CD4-positive, alpha-beta T cell treated with Interferon alpha-2 for 1 hour (primary cell): Measurements from ENCODE around the gene CHRDL2.

Experiments used
- DNase-seq, 2 donors: peaks; one replicate each; pipeline ENCODE4 v3.0.0-alpha.2; 2020 to 2022

The CHRDL2 gene

DNA sequence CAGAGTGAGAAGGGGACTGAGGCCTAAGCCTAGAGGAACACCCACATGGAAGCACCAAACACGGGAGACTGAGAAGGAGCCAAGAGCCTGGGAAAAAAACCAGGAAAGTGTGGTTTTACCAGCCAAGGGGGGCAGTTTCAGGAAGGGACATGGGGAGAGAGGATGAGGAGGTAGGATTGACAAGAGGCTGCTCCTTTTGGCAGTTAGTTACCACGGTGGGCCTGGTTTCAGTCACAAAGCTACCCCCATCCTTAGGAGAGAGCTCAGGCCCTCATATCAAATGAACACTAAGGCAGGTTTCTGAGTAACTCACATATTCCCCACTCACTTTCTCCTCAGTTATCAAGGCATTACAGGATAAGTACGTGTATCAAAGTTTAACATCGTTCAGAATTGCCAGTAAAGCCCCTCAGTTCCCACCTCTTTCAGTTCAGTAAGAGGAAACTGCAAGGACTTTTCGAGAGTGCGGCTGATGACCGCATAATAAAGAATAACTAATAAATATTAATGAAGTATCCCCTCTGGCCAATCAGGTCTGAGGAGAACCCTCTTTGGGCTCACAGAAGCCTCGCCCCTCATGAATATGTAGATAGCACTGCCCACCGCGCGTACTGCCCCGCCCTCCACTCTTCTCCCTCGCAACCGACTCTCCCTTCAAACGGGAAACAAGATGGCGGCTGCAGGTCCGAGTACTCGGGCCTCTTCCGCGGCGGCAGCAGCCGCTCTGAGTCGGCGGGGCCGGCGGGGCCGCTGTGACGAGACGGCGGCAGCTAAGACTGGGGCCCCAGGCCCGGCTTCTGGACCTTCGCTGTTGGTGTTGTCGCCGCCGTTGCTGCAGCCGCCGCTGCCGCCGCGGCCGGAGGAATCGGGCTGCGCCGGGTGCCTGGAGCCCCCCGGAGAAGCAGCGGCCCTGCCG is 17.2 kb upstream of the CHRDL2 start, which contains the start of gene RNF169:
Gene RNF169 (plus strand): TSS at position 639 of the 916 bp plus-strand sequence. CDS start 32 bp downstream, at position 671.
- peak; percentile 92 to 93 for DNase-seq

DNA sequence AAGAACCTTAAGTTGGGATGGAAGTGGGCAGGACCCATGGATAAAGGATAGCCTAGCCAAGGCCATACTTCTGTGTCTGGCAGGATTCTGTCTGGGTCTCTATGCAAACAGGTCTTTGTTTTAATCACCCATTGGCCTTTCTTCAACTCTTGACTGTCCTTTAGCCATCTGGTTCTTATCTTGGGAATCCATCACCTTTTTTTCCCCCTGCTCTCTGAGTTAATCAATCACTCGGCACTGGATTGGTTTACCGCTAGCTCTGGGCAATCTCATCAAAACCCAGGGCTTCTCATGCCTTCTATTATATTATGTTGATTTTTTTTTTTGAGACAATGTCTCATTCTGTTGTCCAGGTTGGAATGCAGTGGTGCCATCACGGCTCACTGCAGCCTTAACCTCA is 15.6 kb upstream of the CHRDL2 start:
- no peak for DNase-seq

DNA sequence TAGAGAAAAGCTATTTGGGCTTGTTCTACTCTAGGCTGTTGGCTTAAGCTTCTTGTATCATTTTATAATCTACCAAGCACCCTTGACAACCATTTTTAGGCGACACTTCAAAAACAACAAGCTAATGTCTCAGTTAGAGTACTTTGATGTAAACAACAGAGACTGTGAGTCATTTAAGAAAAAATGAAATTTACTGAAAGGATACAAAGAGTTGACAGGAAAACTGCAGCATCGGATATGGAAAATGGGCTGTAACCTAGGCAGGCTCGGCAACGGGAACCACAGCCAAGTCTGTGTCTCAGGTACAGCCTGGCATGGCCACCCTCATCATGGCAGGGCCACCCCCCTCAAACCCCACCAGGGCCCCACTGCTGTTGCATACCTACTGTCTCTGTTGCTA is 13.1 kb upstream of the CHRDL2 start:
- DNase-seq: no peak

DNA sequence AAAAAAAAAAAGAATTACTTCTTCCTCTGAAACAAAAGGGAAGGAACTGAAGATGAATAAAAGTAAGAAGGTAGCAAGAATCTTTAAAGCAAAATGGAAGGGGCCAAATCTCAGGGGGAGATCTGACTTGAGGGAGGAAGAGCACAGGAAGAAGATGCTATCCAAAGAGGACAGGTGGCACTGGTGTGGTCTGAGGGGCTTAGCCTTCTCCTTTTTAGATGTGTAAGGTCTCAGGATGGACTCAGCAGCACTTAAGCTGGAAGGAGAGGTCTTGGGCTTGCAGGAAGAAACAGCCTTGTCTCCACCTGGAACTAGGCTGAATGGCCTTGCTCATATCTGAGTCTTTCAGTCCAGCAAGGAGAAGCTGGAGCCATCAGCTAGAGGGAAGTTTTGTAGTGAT is 12.4 kb upstream of the CHRDL2 start:
- DNase-seq: no peak

DNA sequence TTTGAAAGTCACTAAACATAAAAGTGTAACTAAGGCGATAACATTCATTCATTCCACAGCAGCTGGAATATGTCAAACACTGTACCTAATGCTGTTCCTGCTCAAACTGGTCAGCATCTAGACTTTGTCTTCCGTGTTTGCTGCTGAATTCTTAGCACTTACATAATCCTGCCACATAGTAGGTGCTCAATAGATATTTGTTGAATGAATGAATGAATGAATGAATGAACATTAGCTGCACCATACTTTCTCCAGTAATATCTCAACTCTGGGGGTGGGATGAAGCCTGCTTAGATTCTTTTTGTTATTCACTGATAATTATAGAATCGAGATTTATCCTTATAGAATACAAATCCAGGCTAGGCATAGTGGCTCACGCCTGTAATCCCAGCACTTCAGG is 10.8 kb upstream of the CHRDL2 start:
- DNase-seq: no peak

DNA sequence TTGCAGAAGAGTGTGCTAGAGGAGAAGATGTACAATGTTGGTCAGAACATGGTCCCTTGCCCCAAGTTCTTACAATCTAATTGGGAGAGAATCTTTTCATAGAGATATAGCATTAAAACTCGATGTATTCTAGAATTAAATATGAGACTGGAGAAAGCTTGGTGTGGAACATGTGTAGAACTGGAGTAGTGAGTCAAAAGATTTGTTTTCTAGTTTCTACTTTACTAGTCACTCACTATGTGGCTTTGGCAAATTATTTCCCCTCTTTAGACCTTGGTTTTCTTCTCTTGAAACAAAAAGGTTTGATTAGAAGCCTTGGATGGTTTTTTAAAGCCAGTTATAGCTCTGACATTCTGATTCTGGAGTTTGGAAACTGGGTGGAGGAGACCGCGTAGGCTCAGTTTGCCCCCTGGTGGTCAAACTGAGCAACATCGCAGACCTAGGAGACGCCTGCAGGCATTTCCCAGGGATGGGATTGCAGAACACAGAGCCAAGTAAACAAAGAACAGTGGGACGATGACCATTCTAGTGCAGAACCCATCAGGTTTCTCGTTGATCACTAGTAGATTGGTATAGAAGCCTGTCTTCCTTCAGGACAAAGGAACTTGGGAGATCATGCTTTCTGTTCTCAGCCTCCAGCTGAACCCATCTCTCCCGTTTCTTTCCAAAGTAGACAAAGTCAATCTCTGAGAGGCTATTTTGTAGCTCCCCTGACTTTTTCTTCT is 8.5 kb upstream of the CHRDL2 start:
- peak; percentile 43 to 61 for DNase-seq

DNA sequence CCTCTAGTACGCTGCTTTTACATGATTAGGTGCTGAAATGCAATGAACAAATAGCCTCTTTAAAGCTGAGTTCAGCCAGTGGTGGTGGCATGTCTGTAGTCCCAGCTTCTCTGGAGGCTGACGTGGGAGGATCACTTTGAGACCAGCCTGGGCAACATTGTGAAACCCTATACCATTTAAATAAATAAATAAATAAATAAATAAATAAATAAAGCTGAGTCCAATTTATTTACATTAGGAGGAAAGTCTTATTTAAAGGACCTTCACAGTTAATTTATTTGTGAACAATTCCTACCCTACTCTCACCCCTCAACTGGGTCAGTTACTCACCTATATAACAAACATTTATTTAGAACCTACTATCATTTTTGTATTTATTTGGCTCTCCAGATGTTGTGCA is 4.8 kb upstream of the CHRDL2 start:
- DNase-seq: no peak

DNA sequence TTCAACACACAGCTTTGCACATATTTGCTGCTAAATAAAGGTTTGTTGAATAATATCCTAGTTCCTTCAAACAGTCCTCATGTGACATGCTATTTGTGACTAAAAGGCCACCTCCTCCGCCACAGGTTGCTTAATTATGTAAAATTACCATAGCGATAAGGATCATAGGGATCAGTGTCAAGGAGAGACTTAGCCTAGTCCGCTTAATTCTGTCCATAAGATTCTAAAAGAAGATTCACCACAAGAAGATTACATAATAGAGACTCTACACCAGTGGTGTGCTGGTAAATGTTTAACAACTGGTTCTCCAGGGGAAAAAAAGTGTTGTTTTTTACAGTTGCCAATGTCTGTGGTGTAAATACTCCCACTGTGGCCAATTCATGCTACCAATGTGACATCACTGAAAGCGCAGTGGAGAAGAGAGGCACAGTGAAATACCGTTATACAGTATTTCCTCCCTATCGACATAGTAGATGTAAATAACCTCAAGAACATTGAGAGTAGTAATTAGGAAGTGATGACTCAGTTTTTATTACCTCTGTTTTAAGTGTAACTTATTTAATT is 4.2 kb upstream of the CHRDL2 start:
- DNase-seq: peak in 1 of 2 donors; percentile 14

DNA sequence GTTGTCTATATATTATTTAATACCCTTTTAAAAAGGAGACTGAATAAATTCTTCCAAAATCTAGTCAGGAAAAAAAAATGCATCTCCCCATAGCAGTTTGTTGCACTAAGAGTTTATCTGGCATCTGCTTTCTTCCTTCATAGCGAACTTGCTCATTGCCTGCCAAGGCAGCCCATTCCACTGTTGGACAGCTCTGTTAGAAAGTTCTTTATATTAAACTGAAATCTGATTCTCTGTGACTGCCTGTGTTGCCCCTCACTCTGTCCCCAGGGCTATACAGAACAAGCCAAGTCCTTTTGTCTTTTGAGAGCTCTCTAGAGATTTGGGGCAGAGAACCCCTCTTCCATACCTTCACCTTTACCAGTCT is 3.3 kb upstream of the CHRDL2 start:
- DNase-seq: no peak

DNA sequence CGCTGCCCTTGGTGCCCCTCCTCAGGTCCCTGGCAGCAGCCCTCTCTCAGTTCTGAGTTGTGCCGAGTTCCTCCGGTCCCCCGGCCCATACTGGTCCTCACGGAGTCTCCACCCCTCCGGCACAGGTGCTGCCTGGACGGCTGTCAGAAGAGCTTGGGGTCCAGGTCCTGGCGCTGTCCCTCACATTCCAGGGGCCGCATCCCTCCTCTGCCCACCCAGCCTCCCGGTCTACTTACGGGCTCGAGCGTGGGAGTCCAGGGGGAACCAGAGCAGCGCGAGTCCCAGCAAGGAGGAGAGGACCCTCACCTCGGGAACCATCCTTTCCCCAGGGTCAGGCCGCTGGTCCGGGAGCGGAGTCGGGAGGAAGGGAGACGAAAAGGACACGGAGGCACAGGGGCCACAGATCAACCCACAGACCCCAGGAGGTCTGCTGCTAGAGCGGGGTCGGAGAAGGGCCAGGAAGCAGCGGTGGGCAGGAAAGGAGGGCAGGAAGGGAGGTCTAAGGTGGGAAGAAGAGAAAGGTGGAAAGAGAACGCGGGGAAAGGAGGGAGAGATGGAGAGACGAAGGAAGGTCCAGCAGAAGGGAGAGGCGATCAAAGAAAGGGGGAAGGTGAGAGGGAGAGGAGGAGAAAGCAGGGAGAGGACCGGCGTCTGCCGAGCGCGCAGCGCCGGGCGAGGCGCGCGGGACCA is 510 bp downstream of the CHRDL2 start:
- DNase-seq: no peak

DNA sequence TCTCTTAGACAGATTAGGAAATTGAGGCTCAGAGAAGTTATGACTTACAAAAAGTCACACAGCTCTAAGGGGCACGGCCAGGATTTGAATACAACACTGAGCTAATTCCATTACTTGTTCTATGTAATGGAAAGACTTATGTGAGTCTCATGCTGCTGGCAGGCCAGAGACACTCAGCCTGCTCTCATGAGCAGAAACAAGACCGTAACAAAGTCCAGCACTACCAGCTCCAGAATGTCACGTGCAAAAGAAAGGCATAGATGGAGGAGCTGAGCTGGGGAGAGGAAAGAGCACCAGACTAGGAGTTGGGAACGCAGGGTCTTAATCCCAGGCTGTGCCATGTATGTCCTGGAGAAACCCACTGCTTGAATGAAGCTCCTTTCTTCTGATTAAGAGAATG is 1.8 kb downstream of the CHRDL2 start:
- DNase-seq: no peak

DNA sequence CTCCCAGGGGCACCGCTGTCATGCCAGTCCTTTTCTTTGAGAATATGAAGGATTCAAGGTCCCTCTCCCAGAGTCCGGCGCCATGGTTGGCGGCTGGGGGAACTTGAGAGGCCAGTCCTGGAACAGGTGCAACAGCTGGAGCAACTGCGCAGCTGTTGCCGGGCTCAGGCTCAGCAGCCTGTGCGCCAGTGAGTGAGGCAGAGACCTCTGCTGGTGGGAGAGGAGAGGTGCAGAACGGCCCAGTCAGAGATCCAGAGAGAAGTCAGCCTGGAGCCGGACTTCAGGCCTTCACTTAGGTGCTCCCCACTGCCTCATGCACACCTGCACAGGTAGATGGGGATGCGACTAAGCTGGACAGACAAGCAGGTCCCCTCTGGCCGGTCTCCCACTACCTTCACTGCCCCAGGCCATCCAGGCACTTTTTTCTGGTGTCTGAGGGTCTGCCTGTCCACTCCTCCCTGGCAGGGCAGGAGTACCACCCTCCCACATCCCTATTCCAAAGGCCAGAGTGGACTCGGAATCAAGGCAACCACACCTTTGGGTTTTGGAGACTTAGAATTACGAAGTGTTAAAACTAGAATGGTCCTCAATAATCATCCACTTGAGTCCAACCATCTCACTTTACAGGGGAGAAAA is 4.6 kb downstream of the CHRDL2 start:
- DNase-seq: peak; percentile 46 to 61

DNA sequence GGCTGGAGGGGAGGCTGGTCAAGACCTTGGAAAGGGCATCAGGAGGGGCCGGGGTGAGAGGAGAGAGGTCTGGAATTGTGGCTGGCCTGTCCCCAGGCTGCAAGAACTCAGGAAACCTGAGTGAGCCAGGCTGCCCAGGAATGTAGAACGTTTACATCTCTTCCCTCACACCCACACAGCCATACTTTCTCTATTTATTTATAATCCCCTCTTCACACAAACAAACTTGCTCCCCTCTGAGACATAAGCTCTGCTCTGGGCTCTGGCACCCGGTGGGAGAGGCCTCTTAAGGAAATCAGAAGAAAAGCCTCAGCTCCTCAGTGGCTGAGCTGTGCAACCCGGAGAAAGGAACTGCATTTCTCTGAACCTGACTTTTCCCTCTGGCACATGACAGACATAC is 5.5 kb downstream of the CHRDL2 start:
- DNase-seq: no peak

DNA sequence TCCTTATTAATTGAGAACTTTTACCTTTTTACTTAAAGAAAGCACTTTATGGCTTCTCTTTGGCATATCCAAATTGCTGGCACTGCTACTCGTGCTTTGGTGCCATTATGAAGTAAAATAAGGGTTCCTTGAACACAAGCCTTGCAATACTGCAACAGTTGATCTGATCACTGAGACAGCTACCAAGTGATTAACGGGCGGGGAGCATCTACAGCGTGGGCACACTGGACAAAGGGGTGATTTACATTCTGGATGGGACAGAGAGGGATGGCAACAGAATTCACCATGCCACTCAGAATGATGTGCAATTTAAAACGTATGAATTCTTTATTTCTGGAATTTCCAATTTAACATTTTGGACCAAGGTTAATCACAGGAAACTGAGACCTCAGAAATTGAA is 7.7 kb downstream of the CHRDL2 start:
- no peak for DNase-seq

DNA sequence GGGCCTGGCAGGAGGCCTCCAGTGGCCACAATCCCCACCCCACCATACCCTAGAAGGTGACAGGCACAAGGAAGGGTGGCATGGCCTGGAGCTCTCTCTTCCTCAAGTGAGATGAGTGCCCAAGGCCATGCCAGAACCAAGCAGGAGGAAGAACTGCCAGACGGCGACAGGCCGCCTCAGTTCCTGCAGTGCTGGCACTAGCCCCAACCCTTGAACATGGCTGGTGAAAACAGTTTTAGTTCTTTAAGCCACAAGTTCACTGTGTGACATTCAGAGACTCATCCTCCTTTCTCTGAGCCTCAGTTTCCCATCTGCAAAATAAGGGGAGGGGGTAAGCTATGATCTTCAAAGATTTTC is 9.8 kb downstream of the CHRDL2 start:
- no peak for DNase-seq

DNA sequence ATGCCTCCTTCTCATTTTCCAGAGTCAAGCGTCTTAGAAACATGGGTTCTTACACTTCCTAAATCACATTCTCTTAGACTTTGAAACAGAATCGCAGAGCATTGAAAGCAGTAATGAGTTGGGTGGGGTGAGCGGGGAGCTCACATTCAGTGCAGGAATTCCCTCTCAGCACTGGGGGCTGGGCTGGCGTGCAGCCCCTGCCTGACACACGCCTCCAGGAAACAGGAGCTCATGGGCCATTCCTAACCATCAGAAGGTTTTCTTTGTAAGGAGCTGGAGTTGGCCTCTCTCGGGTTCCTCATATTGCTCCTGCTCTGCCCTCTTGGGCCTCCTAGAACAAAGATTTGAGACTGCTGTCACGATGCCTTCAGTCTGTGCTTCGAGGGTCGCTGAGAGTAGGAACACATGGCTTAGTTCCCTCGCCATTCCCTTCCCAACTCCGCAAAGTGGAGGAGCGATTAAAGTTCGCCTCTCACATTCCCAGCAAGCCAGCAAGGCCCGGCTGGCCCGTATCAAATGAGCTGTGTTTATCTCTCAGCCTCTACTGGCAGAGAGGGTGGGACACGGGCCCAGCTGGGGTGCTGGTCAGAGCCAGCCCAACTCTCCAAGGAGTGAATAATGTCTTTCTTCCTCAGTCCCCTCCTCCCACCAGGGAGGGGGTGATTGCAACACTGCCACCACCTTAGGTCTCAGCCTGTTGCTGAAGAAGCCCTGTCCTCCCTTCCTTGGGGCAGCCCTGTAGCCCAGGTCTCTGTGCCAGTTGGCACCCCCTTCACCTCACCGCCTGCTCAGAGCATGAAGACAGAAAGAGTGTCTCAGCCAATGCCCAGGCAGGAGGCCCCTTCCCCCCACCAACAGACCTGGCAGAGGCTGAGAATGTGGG is 10.4 kb downstream of the CHRDL2 start:
- DNase-seq: no peak

DNA sequence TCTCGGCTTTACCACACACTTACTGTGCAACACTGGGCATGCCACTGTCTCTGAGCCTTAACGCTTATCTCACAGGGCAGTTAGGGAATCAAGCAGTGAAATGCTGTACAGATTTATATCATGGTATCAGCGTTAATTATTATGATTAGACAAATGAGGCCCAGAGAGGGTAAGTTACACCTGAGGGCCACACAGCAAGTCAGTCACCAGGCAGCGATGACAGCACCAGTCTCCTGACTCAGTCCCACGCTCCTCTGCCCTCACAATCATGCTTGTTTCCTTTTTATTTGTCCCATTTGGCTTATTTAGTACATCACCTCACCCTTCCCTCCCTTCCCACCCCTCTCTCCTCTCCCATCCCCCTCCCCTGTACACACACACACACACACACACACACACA is 12.2 kb downstream of the CHRDL2 start:
- no peak for DNase-seq

DNA sequence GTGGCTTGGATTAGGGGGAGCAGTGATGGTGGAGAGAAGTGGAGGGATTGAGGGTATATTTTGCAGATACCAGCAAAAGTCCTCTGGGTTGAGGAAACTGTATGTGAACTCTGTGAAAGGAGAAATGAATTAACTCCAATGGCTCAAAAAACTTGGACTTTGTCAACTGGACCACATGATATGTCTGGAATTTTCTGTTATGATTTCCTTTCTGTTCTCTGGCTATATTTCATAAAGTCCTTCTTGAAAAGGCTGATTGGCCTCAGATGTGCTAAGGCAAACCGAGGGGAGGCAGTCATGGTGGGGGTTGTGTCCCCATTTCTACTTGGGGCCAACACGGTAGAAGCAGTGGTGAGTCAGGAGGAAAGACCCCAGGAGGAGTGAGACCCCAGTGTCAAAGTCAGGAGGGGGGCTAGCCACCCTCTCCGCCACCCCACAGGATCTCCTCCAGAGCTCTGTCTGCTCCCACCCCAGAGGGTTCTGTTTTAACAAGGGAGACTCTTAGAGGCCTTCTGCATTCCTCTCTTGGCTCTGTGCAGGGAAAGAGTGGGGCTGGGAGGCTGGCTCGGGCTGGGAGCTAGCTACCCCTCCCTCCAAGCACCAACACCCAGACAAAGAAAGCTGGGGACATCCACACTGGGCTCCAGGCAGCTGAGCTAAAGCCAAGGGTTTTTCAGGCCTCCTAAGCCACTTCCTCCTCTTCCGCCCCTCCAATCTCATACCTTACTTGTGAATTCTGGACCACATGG is 13.8 kb downstream of the CHRDL2 start:
- no peak for DNase-seq

DNA sequence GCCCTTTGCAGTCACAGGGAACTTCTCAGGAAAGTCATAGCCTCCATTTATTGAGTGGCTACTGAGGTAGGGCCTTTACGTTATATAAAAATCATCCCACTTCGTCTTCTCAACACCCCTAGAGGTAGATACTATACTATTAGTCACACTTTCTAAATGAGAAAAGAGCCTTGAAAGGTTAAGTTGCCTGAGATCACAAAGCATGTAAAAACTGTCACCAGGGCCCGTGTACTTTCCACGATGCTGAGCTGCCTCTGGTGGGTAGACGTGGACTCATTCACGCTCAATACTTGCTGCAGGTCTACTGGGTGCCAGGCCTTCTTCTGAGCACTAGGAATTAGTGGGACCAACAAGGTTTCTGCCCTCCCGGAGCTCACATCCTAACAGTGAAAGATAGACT is 16.3 kb downstream of the CHRDL2 start:
- no peak for DNase-seq

DNA sequence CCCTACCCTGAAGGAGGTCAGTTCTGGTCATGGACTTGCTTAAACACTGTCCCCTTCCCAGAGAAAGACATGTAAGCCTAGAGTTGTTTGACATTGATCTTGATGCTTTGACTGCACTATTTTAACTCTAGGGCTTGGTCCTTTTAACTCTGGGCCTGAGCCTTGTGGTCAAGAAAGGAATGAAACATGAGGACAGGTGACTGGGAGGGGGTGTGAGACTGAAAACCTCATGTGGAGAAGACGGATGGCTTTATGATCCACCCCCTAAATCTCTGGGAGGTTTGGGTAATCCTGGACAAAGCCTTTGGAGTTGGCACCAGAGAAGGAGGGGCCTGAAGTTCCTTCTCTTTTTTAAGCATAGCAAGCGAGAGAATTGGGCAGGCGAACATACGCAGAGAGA is 17.5 kb downstream of the CHRDL2 start:
- no peak for DNase-seq
